Measurements from ENCODE around the gene ANGEL2. TPM values are rescaled to one million over a fixed set of nuclear protein-coding genes. Genes with fewer than 3 reads are reported as not detected.

ANGEL2 gene
- total and polyA plus RNA-seq, 2 of the 13 experiments (the other 11 are each of a cell fraction or from before 2014, with no cell fraction given) = 12.3 to 25.4 TPM

GRCh38 chr1:213035573-213035972, 19.9 kb upstream of the ANGEL2 start:
- Histone ChIP-seq H3K4me2 (ENCODE audit: low read depth, low read length) (0 out of 2 replicates have a peak overlapping the region, but pooled peaks have one; percentile 5), H3K27ac (ENCODE audit: extremely low read length, insufficient read depth, low read length) (no peak overlapping the region), H2AFZ (ENCODE audit: low read length) (no peak overlapping the region), H3K27me3 (ENCODE audit: control insufficient read depth in 1 of 2, insufficient read depth in 2 of 2, low read length in 2 of 2) (peaks cover 0 to 1% of the 10 kb centered on the region in 2 experiments; a peak in 3 of 5 replicates), H3K4me3 (replicated peaks in 1 of 3; ENCODE audit: insufficient read depth in 1 of 3, low read depth in 2 of 3, low read length in 3 of 3) (no peak overlapping the region), H3K9ac (ENCODE audit: insufficient read depth, low read depth, low read length) (no peak overlapping the region), H3K36me3 (replicated peaks in 1 of 2; ENCODE audit: control insufficient read depth in 1 of 2, insufficient read depth in 2 of 2, low read length in 2 of 2) (no peaks in the 10 kb centered on the region), H3K79me2 (ENCODE audit: insufficient read depth, low read length) (no peaks in the 10 kb centered on the region), H3K9me3 (ENCODE audit: low read length) (no peaks in the 10 kb centered on the region), H4K20me1 (ENCODE audit: insufficient read depth, low read length) (no peaks in the 10 kb centered on the region), H3K4me1 (ENCODE audit: insufficient read depth, low read length) (peaks cover 21% of the 10 kb centered on the region)
- intact Hi-C loops (cut with micrococcal nuclease; ENCODE audit: unreplicated experiment) = no loop called here
- POLR2A ChIA-PET = interaction anchor here (2.1 kb wide), 1 partner anchor 16 kb away, joined by 6 read pairs; the partner anchor contains the start of gene RPS6KC1
- BruUV-seq (replicated peaks) = no TSS peak
- DNase-seq (ENCODE audit: low spot score) (peak; percentile 15), ATAC-seq (no peak), FAIRE-seq (no peak)
- in situ Hi-C loops (cut with HindIII; ENCODE audit: extremely low pct_ligation_motif_present, low pct_unique_long_range_greater_than_20kb) = no loop called here
- WGBS (ENCODE audit: low lambda C conversion rate) = 32% methylated on average over 2 of the region's 2 CpGs
- TF ChIP-seq RFX1 (IDR thresholded peaks at IDR 0.05) (peak; percentile 26; the same call in 1 of the 2 replicates), MAF1 (CRISPR knock-in tag; IDR thresholded peaks at IDR 0.05; ENCODE audit: borderline replicate concordance) (no peak)
- CTCF ChIA-PET (ENCODE audit: low intra/inter-chr PET ratio, low total read pairs) = no interaction called here

- POLR2A ChIA-PET = no interaction called here
- BruUV-seq (replicated peaks) = no TSS peak
- TF ChIP-seq ZNF142 (CRISPR knock-in tag; IDR thresholded peaks at IDR 0.05) = no peak
- TF ChIP-seq DPF2 (CRISPR knock-in tag; IDR thresholded peaks at IDR 0.05; ENCODE audit: borderline replicate concordance, low read depth) = no peak
- TF ChIP-seq KDM1A (CRISPR knock-in tag; IDR thresholded peaks at IDR 0.05) = no peak
- no peak for TF ChIP-seq SYNCRIP (IDR thresholded peaks at IDR 0.05; ENCODE audit: insufficient read depth, low read depth, low read length)
- TF ChIP-seq, protein P1, sequence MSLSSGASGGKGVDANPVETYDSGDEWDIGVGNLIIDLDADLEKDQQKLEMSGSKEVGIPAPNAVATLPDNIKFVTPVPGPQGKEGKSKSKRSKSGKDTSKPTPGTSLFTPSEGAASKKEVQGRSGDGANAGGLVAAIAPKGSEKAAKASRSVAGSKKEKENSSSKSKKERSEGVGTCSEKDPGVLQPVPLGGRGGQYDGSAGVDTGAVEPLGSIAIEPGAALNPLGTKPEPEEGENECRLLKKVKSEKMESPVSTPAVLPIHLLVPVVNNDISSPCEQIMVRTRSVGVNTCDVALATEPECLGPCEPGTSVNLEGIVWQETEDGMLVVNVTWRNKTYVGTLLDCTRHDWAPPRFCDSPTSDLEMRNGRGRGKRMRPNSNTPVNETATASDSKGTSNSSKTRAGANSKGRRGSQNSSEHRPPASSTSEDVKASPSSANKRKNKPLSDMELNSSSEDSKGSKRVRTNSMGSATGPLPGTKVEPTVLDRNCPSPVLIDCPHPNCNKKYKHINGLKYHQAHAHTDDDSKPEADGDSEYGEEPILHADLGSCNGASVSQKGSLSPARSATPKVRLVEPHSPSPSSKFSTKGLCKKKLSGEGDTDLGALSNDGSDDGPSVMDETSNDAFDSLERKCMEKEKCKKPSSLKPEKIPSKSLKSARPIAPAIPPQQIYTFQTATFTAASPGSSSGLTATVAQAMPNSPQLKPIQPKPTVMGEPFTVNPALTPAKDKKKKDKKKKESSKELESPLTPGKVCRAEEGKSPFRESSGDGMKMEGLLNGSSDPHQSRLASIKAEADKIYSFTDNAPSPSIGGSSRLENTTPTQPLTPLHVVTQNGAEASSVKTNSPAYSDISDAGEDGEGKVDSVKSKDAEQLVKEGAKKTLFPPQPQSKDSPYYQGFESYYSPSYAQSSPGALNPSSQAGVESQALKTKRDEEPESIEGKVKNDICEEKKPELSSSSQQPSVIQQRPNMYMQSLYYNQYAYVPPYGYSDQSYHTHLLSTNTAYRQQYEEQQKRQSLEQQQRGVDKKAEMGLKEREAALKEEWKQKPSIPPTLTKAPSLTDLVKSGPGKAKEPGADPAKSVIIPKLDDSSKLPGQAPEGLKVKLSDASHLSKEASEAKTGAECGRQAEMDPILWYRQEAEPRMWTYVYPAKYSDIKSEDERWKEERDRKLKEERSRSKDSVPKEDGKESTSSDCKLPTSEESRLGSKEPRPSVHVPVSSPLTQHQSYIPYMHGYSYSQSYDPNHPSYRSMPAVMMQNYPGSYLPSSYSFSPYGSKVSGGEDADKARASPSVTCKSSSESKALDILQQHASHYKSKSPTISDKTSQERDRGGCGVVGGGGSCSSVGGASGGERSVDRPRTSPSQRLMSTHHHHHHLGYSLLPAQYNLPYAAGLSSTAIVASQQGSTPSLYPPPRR (CRISPR knock-in tag; IDR thresholded peaks at IDR 0.05; ENCODE audit: borderline replicate concordance) = no peak
- TF ChIP-seq DNMT1 (CRISPR knock-in tag; IDR thresholded peaks at IDR 0.05) = no peak
Observed at GRCh38 chr1:213034713-213035112, 19.0 kb upstream of the ANGEL2 start.

More at GRCh38 chr1:213034713-213035112, 19.0 kb upstream of the ANGEL2 start:
- no peaks in the 10 kb centered on the region for H3K36me3 ChIP-seq (replicated peaks in 1 of 2; ENCODE audit: control insufficient read depth in 1 of 2, insufficient read depth in 2 of 2, low read length in 2 of 2)
- intact Hi-C loops (cut with micrococcal nuclease; ENCODE audit: unreplicated experiment) = no loop called here
- no peak overlapping the region for H2AFZ ChIP-seq (ENCODE audit: low read length)
- FAIRE-seq = no peak
- H4K20me1 ChIP-seq (ENCODE audit: insufficient read depth, low read length) = no peaks in the 10 kb centered on the region
- no peaks in the 10 kb centered on the region for H3K9me3 ChIP-seq (ENCODE audit: low read length)
- no peak overlapping the region for H3K4me2 ChIP-seq (ENCODE audit: low read depth, low read length)
- no peak overlapping the region for H3K27ac ChIP-seq (ENCODE audit: extremely low read length, insufficient read depth, low read length)
- WGBS (ENCODE audit: low lambda C conversion rate) = no CpG with 5 or more reads among the region's 1 CpG
- H3K79me2 ChIP-seq (ENCODE audit: insufficient read depth, low read length) = no peaks in the 10 kb centered on the region
- no peak overlapping the region for H3K4me3 ChIP-seq (replicated peaks in 1 of 3; ENCODE audit: insufficient read depth in 1 of 3, low read depth in 2 of 3, low read length in 3 of 3)
- H3K4me1 ChIP-seq (ENCODE audit: insufficient read depth, low read length) = peaks cover 21% of the 10 kb centered on the region
- no peak for DNase-seq (ENCODE audit: low spot score)
- CTCF ChIA-PET (ENCODE audit: low intra/inter-chr PET ratio, low total read pairs) = no interaction called here
- peaks cover 0 to 6% of the 10 kb centered on the region in 2 experiments; a peak in 3 of 5 replicates for H3K27me3 ChIP-seq (ENCODE audit: control insufficient read depth in 1 of 2, insufficient read depth in 2 of 2, low read length in 2 of 2)
- in situ Hi-C loops (cut with HindIII; ENCODE audit: extremely low pct_ligation_motif_present, low pct_unique_long_range_greater_than_20kb) = no loop called here
- no peak for ATAC-seq
- no peak overlapping the region for H3K9ac ChIP-seq (ENCODE audit: insufficient read depth, low read depth, low read length)

All from HepG2 (cell line).